CD8-positive, alpha-beta memory T cell (primary cell): ENCODE results near the gene CENPC. TPM values are rescaled to one million over a fixed set of nuclear protein-coding genes. Genes with fewer than 3 reads are reported as not detected.
"Not testable (repeated sequence)": the region's sequence is repeated elsewhere in the genome, so short reads cannot be mapped to it uniquely, and the experiment has no call there.

ENCODE experiments used
- CTCF ChIA-PET: fragments of 350-600 bp; sonication (Branson Sonifier 250); formaldehyde crosslinking; loops from one replicate; lab custom pipeline; 2021; ENCODE audit warnings: antibody characterized with exemption; lab: Charles Lee
- POLR2A ChIA-PET: fragments of 350-600 bp; sonication (Branson Sonifier 250); formaldehyde crosslinking; loops from one replicate; lab custom pipeline; 2021; ENCODE audit warnings: antibody characterized with exemption; lab: Charles Lee
- DNase-seq, 5 donors: peaks; one replicate each; pipeline versions ENCODE4 v3.0.0 to v3.0.0-alpha.2; 2020 to 2022; ENCODE audit warnings: mixed read lengths in 1 of 5
- H3K27ac ChIP-seq: one replicate; pipeline ENCODE4 v1.7.0; 2013; ENCODE audit warnings: low read depth, mild to moderate bottlenecking, low read length, moderate library complexity
- H3K27me3 ChIP-seq: 2 replicates; pipeline ENCODE4 v1.7.0; 2013; ENCODE audit warnings: low read length, mild to moderate bottlenecking; ENCODE audit not compliant: insufficient read depth, poor library complexity, severe bottlenecking
- H3K36me3 ChIP-seq: 2 replicates; pipeline ENCODE4 v1.7.0; 2013; ENCODE audit warnings: mild to moderate bottlenecking, low read length, moderate library complexity; ENCODE audit not compliant: insufficient read depth
- H3K4me1 ChIP-seq: 2 replicates; pipeline ENCODE4 v1.7.0; 2013; ENCODE audit warnings: mild to moderate bottlenecking, low read length, moderate library complexity; ENCODE audit not compliant: insufficient read depth
- H3K4me3 ChIP-seq: 2 replicates; pipeline ENCODE4 v1.7.0; 2013; ENCODE audit warnings: mild to moderate bottlenecking, low read length
- H3K9me3 ChIP-seq: 2 replicates; pipeline ENCODE4 v1.7.0; 2013; ENCODE audit warnings: mild to moderate bottlenecking, low read length
- H3K27ac Mint-ChIP-seq, 8 donors: one replicate each; pipeline ENCODE4 v1.8.0; 2020 to 2021; ENCODE audit warnings: mixed read lengths in 8 of 8, mild to moderate bottlenecking in 6 of 8, inconsistent platforms in 3 of 8, moderate library complexity in 3 of 8
- H3K27me3 Mint-ChIP-seq, 2 donors: one replicate each; pipeline ENCODE4 v1.8.0; 2020 to 2021; ENCODE audit warnings: mixed read lengths in 2 of 2, mild to moderate bottlenecking in 1 of 2, moderate library complexity in 1 of 2
- H3K36me3 Mint-ChIP-seq, 3 donors: one replicate each; pipeline ENCODE4 v1.8.0; 2020 to 2021; ENCODE audit warnings: mixed read lengths in 3 of 3, inconsistent platforms in 1 of 3, mild to moderate bottlenecking in 1 of 3
- H3K4me1 Mint-ChIP-seq, 3 donors: one replicate each; pipeline ENCODE4 v1.8.0; 2020 to 2021; ENCODE audit warnings: mixed read lengths in 3 of 3, inconsistent platforms in 1 of 3, mild to moderate bottlenecking in 1 of 3
- H3K4me3 Mint-ChIP-seq, 7 donors: one replicate each; pipeline ENCODE4 v1.8.0; 2020 to 2021; ENCODE audit warnings: mixed read lengths in 7 of 7, mild to moderate bottlenecking in 6 of 7, moderate library complexity in 4 of 7, inconsistent platforms in 2 of 7
- H3K9me3 Mint-ChIP-seq, 5 donors: one replicate each; pipeline ENCODE4 v1.8.0; 2020 to 2022; ENCODE audit warnings: mixed read lengths in 5 of 5, mild to moderate bottlenecking in 3 of 5, moderate library complexity in 2 of 5, inconsistent platforms in 1 of 5
- polyA plus RNA-seq: library from polyadenylated mRNA; unstranded; fragments of 300-500 nt; fragmentation: Illumina TruSeq; gene quantifications from one replicate; pipeline ENCODE4 v1.2.3, GENCODE V29; 2021
- total RNA-seq, 2 experiments: library from RNA; stranded (reverse); gene quantifications; one replicate each; pipeline ENCODE4 v1.2.3, GENCODE V29; 2021

CENPC gene
- total and polyA plus RNA-seq, 3 experiments from 2014 or later, result 19.3 to 25.0 (median 20.2) TPM

DNA sequence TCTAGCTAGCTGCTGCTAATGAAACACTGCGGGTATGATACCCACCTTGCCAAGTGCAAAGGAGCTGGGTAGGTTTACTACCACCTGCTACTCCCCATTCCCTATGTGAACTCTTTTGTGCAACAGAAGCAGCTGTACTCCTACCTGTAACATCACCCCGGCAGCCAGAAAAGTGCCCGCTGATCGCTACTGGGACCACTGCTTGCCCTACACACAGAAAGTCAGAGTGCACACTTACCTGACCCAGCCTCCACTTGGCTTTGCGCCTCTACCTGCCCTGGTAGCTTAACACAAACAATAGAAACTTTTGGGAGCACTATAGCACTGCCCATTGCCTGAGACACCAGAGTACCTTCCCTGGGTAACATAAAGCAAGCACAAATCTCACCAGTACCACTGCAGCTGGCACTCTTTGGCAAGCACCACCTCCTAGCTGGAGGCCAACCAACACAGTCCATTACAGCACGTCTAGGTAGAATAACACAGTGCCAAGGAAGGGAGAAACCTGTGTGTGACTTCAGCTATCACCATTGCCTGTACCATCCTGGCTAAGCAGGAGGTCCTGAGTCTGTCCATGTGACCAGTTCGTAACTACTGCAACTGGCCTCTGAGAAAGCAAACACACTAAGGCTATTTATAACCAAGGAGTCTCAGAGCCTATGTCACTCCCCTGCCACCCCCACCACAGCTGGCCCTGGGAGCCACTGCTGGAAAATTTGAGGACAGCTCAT is 80.1 kb downstream of the CENPC start:
- Mint-ChIP-seq H3K36me3 (peaks cover 9 to 46% (median 16%) of the 10 kb centered on the region in 3 donors), H3K27ac (peak overlapping the region in 1 of 8 donors; percentile 27), H3K27me3 (no peaks in the 10 kb centered on the region), H3K4me3 (peak overlapping the region in 1 of 7 donors; percentile 15), H3K9me3 (no peaks in the 10 kb centered on the region), H3K4me1 (peaks cover 0 to 6% (median 5%) of the 10 kb centered on the region in 3 donors)
- H3K4me1 ChIP-seq, result no peaks in the 10 kb centered on the region
- H3K27ac ChIP-seq, result no peak overlapping the region
- H3K9me3 ChIP-seq, result no peaks in the 10 kb centered on the region
- no peaks in the 10 kb centered on the region for H3K36me3 ChIP-seq
- no peaks in the 10 kb centered on the region for H3K27me3 ChIP-seq
- ChIA-PET POLR2A (no interaction called here), CTCF (no interaction called here)
- DNase-seq, result no peak
- no peak overlapping the region for H3K4me3 ChIP-seq

DNA sequence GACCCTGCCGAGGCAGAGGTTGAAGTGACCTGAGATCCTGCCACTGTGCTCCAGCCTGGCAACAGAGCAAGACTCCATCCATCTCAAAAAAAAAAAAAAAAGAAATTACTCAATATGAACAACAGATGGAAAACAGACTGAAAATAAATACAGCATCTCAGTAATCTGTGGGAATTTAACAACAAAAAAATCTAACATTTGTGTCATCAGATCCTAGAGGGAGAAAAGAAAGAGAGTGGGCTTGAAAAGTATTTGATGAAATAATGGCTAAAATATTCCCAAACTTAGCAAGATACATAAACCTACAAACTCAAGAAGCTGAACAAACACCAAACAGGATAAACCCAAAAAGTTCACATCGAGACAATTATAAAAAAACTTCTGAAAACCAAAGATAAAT is 84.7 kb downstream of the CENPC start:
- no peaks in the 10 kb centered on the region for H3K36me3 ChIP-seq
- H3K36me3 Mint-ChIP-seq, result peaks cover 16 to 39% (median 26%) of the 10 kb centered on the region in 3 donors
- no peaks in the 10 kb centered on the region for H3K27me3 ChIP-seq
- H3K4me3 ChIP-seq, result no peak overlapping the region
- no peak overlapping the region for H3K27ac ChIP-seq
- no peaks in the 10 kb centered on the region for H3K27me3 Mint-ChIP-seq
- H3K27ac Mint-ChIP-seq, result no peak overlapping the region
- no peaks in the 10 kb centered on the region for H3K9me3 ChIP-seq
- ChIA-PET CTCF (no interaction called here), POLR2A (no interaction called here)
- H3K4me3 Mint-ChIP-seq, result no peak overlapping the region
- no peak for DNase-seq
- H3K4me1 ChIP-seq, result no peaks in the 10 kb centered on the region
- H3K9me3 Mint-ChIP-seq, result no peaks in the 10 kb centered on the region
- peaks cover 0 to 10% (median 9%) of the 10 kb centered on the region in 3 donors for H3K4me1 Mint-ChIP-seq

DNA sequence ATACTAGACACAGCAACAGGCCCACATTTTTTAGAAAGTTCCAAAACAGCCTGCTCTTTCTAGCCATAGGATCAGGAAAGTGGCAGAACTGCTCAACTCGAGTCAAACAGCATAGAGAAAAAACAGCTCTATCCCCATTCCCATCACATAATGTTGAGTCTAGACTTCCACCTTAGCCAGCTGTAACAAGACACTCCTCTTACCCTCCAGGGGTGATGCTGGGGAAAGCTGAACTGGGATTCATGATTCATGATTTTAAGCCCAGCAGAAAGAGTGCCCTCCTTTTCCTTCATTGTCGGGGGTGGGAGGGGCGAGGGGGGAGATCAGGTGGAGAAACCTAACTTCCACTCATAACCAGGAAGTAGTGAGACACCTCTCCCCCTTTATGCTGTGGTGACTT is 86.1 kb downstream of the CENPC start:
- Mint-ChIP-seq H3K27me3 (no peaks in the 10 kb centered on the region), H3K27ac (peak overlapping the region in 1 of 8 donors; percentile 66), H3K36me3 (peaks cover 21 to 45% (median 35%) of the 10 kb centered on the region in 3 donors), H3K4me1 (peaks cover 0 to 10% (median 9%) of the 10 kb centered on the region in 3 donors), H3K9me3 (no peaks in the 10 kb centered on the region), H3K4me3 (no peak overlapping the region)
- H3K27me3 ChIP-seq, result no peaks in the 10 kb centered on the region
- DNase-seq, result no peak
- CTCF ChIA-PET, result no interaction called here
- no peaks in the 10 kb centered on the region for H3K36me3 ChIP-seq
- no peak overlapping the region for H3K4me3 ChIP-seq
- H3K27ac ChIP-seq, result no peak overlapping the region
- H3K9me3 ChIP-seq, result no peaks in the 10 kb centered on the region
- no peaks in the 10 kb centered on the region for H3K4me1 ChIP-seq
- POLR2A ChIA-PET, result no interaction called here

DNA sequence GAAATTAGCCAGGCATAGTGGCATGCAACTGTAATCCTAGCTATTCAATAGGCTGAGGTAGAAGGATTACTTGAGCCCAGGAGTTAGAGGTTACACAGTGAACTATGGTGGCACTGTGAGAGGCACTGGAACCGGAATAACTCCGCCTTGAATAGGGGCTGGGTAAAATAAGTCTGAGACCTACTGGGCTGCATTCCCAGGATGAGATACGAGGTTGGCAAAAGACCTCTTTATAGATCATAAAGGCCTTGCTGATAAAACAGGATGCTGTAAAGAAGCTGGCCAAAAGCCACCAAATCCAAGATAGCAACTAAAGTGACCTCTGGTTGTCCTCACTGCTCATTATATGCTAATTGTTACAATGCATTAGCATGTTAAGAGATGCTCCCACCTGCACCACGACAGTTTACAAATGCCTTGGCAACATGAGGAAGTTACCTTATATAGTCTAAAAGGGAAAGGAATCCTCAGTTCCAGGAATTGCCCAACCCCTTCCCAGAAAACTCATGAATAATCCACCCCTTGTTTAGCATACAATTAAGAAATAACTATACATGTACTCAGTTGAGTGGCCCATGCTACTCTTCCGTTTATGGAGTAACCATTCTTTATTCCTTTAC is 88.6 kb downstream of the CENPC start:
- Histone ChIP-seq H3K9me3 (no peaks in the 10 kb centered on the region), H3K27ac (no peak overlapping the region), H3K4me3 (no peak overlapping the region), H3K4me1 (no peaks in the 10 kb centered on the region), H3K27me3 (no peaks in the 10 kb centered on the region), H3K36me3 (no peaks in the 10 kb centered on the region)
- H3K9me3 Mint-ChIP-seq, result no peaks in the 10 kb centered on the region
- ChIA-PET POLR2A (no interaction called here), CTCF (no interaction called here)
- peaks cover 29 to 63% (median 45%) of the 10 kb centered on the region in 3 donors for H3K36me3 Mint-ChIP-seq
- peak overlapping the region in 1 of 8 donors; percentile 40 for H3K27ac Mint-ChIP-seq
- DNase-seq, result no peak
- H3K4me1 Mint-ChIP-seq, result peaks cover 0 to 5% (median 5%) of the 10 kb centered on the region in 3 donors
- no peak overlapping the region for H3K4me3 Mint-ChIP-seq
- no peaks in the 10 kb centered on the region for H3K27me3 Mint-ChIP-seq

DNA sequence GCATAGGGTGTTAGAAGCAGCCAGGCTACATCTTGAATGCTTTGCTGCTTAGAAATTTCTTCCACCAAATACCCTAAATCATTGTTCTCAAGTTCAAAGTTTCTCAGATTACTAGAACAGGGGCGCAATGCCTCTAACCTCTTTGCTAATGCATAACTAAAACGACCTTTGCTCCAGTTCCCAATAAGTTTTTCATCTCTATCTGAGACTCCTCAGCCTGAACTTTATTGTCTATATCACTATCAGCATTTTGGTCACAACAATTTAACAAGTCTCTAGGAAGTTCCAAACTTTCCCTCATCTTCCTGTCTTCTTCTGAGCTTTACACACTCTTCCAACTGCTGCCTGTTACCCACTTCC is 92.5 kb downstream of the CENPC start:
- H3K4me3 ChIP-seq, H3K36me3 ChIP-seq, H3K9me3 ChIP-seq, H3K4me1 Mint-ChIP-seq, CTCF ChIA-PET, H3K27me3 Mint-ChIP-seq, H3K4me1 ChIP-seq, H3K4me3 Mint-ChIP-seq, H3K27ac ChIP-seq, POLR2A ChIA-PET, DNase-seq, H3K27me3 ChIP-seq: not testable (repeated sequence)
- peak overlapping the region in 1 of 8 donors; percentile 85 for H3K27ac Mint-ChIP-seq
- peaks cover 37 to 72% (median 61%) of the 10 kb centered on the region in 3 donors for H3K36me3 Mint-ChIP-seq
- peaks cover 0 to 11% (median 4%) of the 10 kb centered on the region in 5 donors for H3K9me3 Mint-ChIP-seq

DNA sequence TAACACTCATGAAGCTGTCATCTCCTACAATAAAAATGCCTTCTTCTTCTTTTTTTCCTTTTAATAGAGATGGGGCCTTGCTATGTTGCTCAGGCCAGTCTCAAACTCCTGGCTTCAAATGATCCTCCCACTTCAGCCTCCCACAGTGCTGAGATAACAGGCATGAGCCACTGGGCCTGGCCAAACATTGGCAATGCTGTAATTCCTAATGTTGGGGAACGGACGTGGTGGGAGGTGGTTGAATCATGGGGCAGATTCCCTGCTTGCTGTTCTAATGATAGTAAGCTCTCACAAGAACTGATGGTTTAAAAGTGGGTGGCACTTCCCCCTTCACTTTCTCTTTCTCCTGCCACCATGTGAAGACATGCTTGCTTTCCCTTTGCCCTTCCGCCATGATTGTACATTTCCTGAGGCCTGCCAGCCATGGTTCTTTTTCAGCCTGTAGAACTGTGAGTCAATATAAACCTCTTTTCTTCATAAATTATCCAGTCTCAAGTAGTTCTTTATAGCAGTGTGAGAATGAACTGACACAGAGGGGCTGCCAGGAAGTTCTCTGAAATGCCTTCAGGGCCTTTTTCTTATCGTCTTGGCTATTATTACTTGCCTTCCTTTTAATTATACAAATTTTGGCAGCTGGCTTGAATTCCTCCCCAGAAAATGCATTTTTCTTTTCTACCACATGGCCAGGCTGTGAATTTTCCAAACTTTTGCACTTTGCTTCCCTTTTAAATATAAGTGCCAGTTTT is 93.0 kb downstream of the CENPC start:
- peak overlapping the region in 1 of 8 donors; percentile 85 for H3K27ac Mint-ChIP-seq
- peaks cover 39 to 73% (median 61%) of the 10 kb centered on the region in 3 donors for H3K36me3 Mint-ChIP-seq
- CTCF ChIA-PET, result no interaction called here

DNA sequence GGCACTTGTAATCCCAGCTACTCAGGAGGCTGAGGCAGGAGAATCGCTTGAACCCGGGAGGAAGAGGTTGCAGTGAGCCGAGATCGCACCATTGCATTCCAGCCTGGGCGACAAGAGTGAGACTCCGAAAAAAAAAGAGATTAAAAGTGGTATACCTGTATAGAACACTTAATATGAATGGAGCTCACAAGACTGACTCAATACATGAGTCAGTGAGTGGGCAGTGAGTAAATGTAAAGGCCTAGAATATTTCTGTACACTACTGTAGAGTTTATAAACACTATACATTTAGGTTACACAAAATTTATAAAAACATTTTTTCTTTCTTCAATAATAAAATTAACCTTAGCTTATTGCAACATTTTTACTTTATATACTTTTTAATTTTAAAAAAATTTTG is 93.8 kb downstream of the CENPC start:
- Mint-ChIP-seq H3K36me3 (peaks cover 37 to 70% (median 62%) of the 10 kb centered on the region in 3 donors), H3K27ac (no peak overlapping the region), H3K27me3 (no peaks in the 10 kb centered on the region), H3K9me3 (peaks cover 0 to 11% (median 7%) of the 10 kb centered on the region in 5 donors), H3K4me1 (no peaks in the 10 kb centered on the region), H3K4me3 (no peak overlapping the region)
- no peaks in the 10 kb centered on the region for H3K9me3 ChIP-seq
- H3K27ac ChIP-seq, result no peak overlapping the region
- H3K4me1 ChIP-seq, result no peaks in the 10 kb centered on the region
- H3K36me3 ChIP-seq, result no peaks in the 10 kb centered on the region
- CTCF ChIA-PET, result no interaction called here
- H3K4me3 ChIP-seq, result no peak overlapping the region
- POLR2A ChIA-PET, result no interaction called here
- DNase-seq, result no peak
- H3K27me3 ChIP-seq, result no peaks in the 10 kb centered on the region

More for the DNA sequence above, 93.0 kb downstream of the CENPC start:
- no peak for DNase-seq
- H3K4me3 ChIP-seq, result no peak overlapping the region
- H3K27ac ChIP-seq, result no peak overlapping the region
- H3K4me1 Mint-ChIP-seq, result no peaks in the 10 kb centered on the region
- H3K4me3 Mint-ChIP-seq, result no peak overlapping the region
- POLR2A ChIA-PET, result no interaction called here
- H3K4me1 ChIP-seq, result no peaks in the 10 kb centered on the region
- no peaks in the 10 kb centered on the region for H3K27me3 Mint-ChIP-seq
- no peaks in the 10 kb centered on the region for H3K9me3 ChIP-seq
- H3K27me3 ChIP-seq, result no peaks in the 10 kb centered on the region
- no peaks in the 10 kb centered on the region for H3K36me3 ChIP-seq
- H3K9me3 Mint-ChIP-seq, result peaks cover 0 to 11% (median 7%) of the 10 kb centered on the region in 5 donors

DNA sequence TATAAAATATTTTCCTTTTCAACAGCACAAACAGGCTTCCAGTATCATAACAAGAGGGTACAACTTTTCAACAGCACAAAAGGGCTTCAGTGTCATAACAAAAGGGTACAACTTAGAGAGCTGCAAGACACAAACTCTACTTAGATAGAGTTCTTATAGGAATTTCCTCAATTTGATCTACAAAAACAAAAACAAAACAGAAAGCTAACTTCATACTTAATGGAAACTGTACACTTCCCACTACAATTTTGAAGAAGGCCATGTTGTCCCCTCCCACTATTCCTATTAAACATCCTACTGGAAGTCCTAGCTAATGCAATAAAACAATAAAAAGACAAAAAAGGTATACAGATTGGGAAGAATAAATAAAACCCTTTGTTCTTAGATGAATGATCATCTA is 96.7 kb downstream of the CENPC start:
- H3K4me3 ChIP-seq, result no peak overlapping the region
- H3K27me3 ChIP-seq, result no peaks in the 10 kb centered on the region
- H3K4me1 Mint-ChIP-seq, result peaks cover 0 to 4% (median 0%) of the 10 kb centered on the region in 3 donors
- H3K9me3 ChIP-seq, result no peaks in the 10 kb centered on the region
- H3K36me3 Mint-ChIP-seq, result peaks cover 31 to 69% (median 66%) of the 10 kb centered on the region in 3 donors
- CTCF ChIA-PET, result no interaction called here
- POLR2A ChIA-PET, result no interaction called here
- no peaks in the 10 kb centered on the region for H3K36me3 ChIP-seq
- H3K27ac Mint-ChIP-seq, result no peak overlapping the region
- H3K4me1 ChIP-seq, result no peaks in the 10 kb centered on the region
- H3K27me3 Mint-ChIP-seq, result no peaks in the 10 kb centered on the region
- no peak overlapping the region for H3K4me3 Mint-ChIP-seq
- H3K9me3 Mint-ChIP-seq, result peaks cover 0 to 11% (median 7%) of the 10 kb centered on the region in 5 donors
- no peak for DNase-seq
- H3K27ac ChIP-seq, result no peak overlapping the region
